22Rv1 (cell line): ENCODE results near the gene RNF11.

Experiments used
- H3K27ac ChIP-seq: fragments of 450-650 bp; 2 replicates; pipeline ENCODE4 v1.5.1; 2017
- ZFX ChIP-seq: fragments of 450-650 bp; IDR thresholded peaks from 2 replicates; pipeline ENCODE4 v1.6.1; 2017; ENCODE audit warnings: antibody characterized with exemption, borderline replicate concordance
- TF ChIP-seq, protein P1 (sequence below): fragments of 450-650 bp; IDR thresholded peaks from 2 replicates; pipeline ENCODE4 v1.5.1; 2017; ENCODE audit warnings: mild to moderate bottlenecking

The RNF11 gene

DNA sequence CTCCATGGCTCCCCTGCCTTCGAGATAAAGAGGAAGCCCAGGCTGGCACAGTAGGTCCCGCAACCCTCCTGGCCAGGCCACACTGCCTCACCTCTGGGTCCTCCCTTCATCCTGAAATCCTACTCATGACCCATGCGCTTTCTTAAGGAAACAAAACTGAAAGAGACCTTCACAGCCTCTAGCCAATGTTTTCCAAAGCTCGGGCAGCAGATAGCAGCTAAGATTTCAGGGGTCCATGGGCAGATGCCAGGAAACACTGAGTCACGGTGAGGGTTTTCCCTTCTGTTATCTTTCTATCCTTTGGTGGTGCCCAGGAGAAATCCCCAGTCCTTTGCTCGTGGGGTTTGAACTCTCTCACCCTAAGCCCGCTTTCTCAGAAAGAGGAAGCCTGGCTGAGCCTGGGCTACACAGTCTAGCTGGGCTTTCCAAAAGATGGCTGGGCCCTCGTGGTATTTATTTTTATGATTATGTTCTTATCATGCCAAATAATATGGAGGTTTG is 67.7 kb downstream of the RNF11 start:
- H3K27ac ChIP-seq = no peak overlapping the region
- TF ChIP-seq, protein P1, sequence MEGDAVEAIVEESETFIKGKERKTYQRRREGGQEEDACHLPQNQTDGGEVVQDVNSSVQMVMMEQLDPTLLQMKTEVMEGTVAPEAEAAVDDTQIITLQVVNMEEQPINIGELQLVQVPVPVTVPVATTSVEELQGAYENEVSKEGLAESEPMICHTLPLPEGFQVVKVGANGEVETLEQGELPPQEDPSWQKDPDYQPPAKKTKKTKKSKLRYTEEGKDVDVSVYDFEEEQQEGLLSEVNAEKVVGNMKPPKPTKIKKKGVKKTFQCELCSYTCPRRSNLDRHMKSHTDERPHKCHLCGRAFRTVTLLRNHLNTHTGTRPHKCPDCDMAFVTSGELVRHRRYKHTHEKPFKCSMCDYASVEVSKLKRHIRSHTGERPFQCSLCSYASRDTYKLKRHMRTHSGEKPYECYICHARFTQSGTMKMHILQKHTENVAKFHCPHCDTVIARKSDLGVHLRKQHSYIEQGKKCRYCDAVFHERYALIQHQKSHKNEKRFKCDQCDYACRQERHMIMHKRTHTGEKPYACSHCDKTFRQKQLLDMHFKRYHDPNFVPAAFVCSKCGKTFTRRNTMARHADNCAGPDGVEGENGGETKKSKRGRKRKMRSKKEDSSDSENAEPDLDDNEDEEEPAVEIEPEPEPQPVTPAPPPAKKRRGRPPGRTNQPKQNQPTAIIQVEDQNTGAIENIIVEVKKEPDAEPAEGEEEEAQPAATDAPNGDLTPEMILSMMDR = no peak
- no peak for TF ChIP-seq ZFX

DNA sequence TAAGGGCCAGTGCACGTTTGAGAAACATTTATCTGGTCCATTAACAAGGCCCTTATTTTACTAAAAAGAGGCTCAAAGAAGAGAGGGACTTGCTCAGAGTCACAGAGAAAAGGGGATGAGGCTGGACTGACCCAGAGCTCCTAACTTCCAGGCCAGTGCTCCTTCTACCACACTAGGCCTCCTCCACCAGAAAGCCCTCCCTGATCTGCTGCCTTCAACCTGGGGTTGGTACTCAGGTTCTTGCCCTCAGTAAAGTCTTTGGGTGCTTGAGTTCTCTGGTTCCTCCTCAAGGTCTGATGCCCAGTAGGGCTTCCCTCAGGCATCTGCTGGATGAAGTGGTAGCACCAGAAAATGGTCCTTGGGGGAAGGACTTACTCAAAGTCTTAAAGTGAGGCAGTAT is 68.3 kb downstream of the RNF11 start:
- H3K27ac ChIP-seq = no peak overlapping the region
- TF ChIP-seq ZFX = no peak
- TF ChIP-seq, protein P1 = no peak

DNA sequence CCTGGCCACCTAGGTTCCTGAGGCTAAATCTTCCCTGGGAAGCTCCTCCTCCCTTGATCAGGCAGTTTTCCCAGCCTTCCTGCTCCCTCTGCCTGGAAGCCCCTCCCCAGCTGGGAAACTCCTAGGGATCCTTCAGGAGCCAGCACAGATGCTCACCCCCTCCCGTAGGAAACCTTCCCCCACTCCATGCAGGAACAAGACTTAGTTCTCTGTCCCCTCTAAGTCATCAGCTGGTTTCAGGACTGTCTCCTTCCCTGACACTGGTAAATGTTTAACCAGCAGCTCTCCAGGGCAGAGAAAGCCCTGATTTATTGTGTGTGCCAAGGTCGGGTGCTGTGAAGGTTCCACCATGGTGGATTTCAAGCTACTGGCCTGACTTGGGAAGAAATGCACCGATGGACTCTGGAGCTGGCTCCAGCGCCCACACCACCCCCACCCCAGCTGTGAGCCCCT is 69.3 kb downstream of the RNF11 start:
- no peak for TF ChIP-seq ZFX
- TF ChIP-seq, protein P1 = no peak
- H3K27ac ChIP-seq = peak overlapping the region; percentile 63

DNA sequence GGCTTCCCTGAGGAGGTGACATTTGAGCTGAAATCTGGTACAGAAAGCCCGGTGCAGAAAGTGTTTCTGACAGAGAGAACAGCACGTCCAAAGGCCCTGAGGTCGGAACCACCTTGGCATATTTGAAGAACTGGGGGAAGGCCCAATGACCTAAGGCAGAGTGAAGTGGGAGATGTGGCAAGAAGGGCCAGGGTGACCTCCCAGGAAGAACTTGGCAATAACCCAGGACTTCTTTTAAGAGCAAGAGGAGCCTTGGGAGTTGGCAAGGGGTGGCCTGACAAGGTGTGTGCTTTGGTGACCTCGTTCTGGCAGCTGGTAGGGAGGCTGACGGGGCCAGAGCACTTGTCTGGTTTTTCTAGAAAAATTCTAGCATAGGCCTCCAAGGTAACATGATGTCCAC is 70.9 kb downstream of the RNF11 start:
- H3K27ac ChIP-seq = no peak overlapping the region
- TF ChIP-seq, protein P1 = no peak
- TF ChIP-seq ZFX = no peak

DNA sequence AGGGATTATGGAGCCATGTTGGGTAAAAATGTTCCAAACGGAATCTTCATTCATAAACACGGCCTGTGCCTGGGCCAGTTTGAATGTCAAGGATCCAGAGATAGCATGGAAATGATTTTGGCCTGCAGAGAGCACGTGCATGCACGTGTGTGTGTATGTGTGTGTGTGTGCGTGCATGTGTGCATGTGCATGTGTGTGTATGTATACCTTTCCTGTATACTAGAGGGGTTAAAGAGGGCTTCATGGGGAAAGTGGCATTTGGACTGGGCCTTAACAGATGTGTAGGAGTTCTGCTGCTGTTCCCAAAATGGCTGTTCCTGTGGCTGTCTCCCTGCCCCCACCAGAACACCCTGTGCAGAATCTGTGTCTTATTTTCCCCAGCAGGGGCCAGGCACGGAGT is 72.6 kb downstream of the RNF11 start:
- H3K27ac ChIP-seq = no peak overlapping the region
- TF ChIP-seq ZFX = no peak

DNA sequence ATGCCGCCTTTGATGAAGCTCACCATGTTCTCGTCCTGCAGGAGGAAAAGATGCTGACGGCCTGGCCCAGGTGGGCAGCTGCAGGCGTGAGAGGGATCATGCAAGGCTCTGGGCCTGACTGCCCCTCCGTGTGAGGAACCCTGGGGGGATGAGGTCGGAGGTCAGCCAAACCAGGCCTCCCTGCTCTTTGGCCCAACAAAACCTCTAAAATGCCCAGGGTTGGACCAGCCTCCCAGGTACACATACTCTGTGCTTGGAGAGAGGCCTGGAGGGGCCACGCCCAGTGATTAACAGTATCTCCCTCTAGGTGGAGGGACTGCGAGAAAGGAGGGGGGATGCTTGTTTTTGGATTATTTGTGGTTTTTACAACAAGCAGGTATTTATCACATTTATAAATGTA is 73.2 kb downstream of the RNF11 start:
- no peak for TF ChIP-seq ZFX
- TF ChIP-seq, protein P1 = no peak
- H3K27ac ChIP-seq = no peak overlapping the region

DNA sequence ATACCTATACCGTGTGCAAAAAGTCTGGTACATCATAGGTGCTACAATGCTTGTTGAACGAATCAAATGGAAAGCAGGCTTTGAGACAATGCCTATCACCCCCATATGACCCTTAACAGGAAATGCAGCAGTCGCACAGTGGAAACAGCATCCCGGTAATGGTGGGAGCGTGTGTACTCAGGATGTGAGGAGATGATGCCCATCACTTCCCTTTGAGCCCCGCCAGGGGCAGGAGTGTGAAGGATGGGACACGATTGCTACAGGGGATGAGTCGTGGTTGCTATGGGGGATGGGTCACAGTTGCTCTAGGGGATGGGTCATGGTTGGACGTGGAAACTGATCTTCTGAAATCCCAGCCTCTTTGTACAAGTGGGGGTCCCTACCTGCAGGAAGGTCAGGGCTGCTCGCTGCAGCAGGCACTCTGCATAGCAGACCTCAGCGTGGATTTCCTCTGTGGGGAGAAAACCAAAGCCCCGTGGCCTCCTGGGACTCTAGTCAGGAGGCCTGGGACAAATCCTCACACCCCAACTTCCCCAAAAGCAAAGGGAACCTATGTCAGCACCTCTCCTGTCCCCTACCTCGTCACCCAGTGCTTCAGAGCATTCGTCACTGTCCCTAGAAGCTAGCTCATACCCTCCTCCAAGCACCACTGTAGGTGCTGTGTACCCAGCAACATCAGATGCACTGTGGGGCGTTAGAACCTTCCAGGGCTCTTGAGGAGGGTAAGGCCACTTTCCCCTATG is 75.0 kb downstream of the RNF11 start:
- no peak overlapping the region for H3K27ac ChIP-seq
- no peak for TF ChIP-seq ZFX
- TF ChIP-seq, protein P1 = no peak

DNA sequence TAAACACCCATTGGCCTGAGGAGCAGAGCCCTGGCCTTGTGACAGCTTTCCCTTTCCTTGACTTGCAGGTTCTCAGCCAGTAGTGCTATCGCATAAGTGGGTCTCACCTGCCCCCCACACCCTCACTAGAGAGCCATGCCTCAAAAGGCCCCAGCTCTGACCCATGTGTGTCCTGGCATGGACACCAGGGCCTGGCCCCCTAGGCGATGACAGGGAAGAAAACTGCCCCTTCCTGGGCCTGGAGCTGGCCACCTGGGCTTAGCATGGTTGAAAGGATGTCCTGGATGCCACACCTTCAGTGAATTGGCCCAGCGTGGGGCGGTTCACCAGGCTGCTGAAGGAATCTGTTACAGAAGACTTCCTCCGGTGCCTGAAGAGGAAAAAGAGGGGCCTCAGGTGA is 75.8 kb downstream of the RNF11 start:
- H3K27ac ChIP-seq = no peak overlapping the region
- TF ChIP-seq, protein P1 = no peak
- TF ChIP-seq ZFX = no peak
